ENCODE measurements around the gene STAT6.

Gene STAT6

GRCh38 chr12:57130941-57131340, 19.8 kb upstream of the STAT6 start:
- no peak for TF ChIP-seq CTCF (IDR thresholded peaks at IDR 0.05; ENCODE audit: low read depth, low read length)
- peak overlapping the region; percentile 92 for H3K4me3 ChIP-seq (ENCODE audit: low read depth, low read length)

GRCh38 chr12:57129889-57130288, 18.7 kb upstream of the STAT6 start:
- peak overlapping the region; percentile 92 for H3K4me3 ChIP-seq (ENCODE audit: low read depth, low read length)
- no peak for TF ChIP-seq CTCF (IDR thresholded peaks at IDR 0.05; ENCODE audit: low read depth, low read length)

- no peak for TF ChIP-seq CTCF (IDR thresholded peaks at IDR 0.05; ENCODE audit: low read depth, low read length)
- peak overlapping the region; percentile 92 for H3K4me3 ChIP-seq (ENCODE audit: low read depth, low read length)
Observed at GRCh38 chr12:57129321-57129842, 18.2 kb upstream of the STAT6 start.

- no peak for TF ChIP-seq CTCF (IDR thresholded peaks at IDR 0.05; ENCODE audit: low read depth, low read length)
- peak overlapping the region; percentile 92 for H3K4me3 ChIP-seq (ENCODE audit: low read depth, low read length)
Observed at GRCh38 chr12:57128519-57129247, 17.5 kb upstream of the STAT6 start.

GRCh38 chr12:57127726-57128518, 16.8 kb upstream of the STAT6 start, which contains the start of gene LRP1:
Gene LRP1, plus strand, starts transcription at chr12:57128483. Its CDS starts 482 bp downstream, at chr12:57128965.
- H3K4me3 ChIP-seq (ENCODE audit: low read depth, low read length): peak within 1 kb of the TSS; percentile 92
- no peak for TF ChIP-seq CTCF (IDR thresholded peaks at IDR 0.05; ENCODE audit: low read depth, low read length)

- 0 out of 2 replicates have a peak, but pooled peaks have one; percentile 13 for TF ChIP-seq CTCF (IDR thresholded peaks at IDR 0.05; ENCODE audit: low read depth, low read length)
- H3K4me3 ChIP-seq (ENCODE audit: low read depth, low read length): peak overlapping the region; percentile 92
Observed at GRCh38 chr12:57127101-57127725, 16.1 kb upstream of the STAT6 start.
